Endothelial cell of umbilical vein (primary cell): ENCODE data around the gene PIN1. TPM values are rescaled to one million over a fixed set of nuclear protein-coding genes. Genes with fewer than 3 reads are reported as not detected.

Source experiments
- BruUV-seq: library from RNA; stranded (reverse); fragments of 400-500 nt; replicated peaks from 2 replicates; lab custom pipeline; 2021; lab: Mats Ljungman, UMichigan
- CTCF ChIA-PET: fragments of 300-600, 350-600 bp; sonication (Branson Sonifier 250); formaldehyde crosslinking; loops from one replicate; lab custom pipeline; 2021; ENCODE audit warnings: antibody characterized with exemption, inconsistent platforms; lab: Charles Lee
- POLR2A ChIA-PET: fragments of 300-600, 350-600 bp; sonication (Branson Sonifier 250); formaldehyde crosslinking; loops from one replicate; lab custom pipeline; 2021; ENCODE audit warnings: antibody characterized with exemption, inconsistent platforms; lab: Charles Lee
- DNase-seq: peaks from one replicate; pipeline ENCODE4 v3.0.0-alpha.2; 2011; ENCODE audit warnings: low read depth, low spot score
- FAIRE-seq: peaks from 2 replicates; lab custom pipeline; 2011; peaks lifted over from hg19 to GRCh38; lab: Jason Lieb, UNC
- H2AFZ ChIP-seq: 2 replicates; pipeline ENCODE4 v1.6.0; 2012; ENCODE audit warnings: low read depth, low read length, control low read depth, inconsistent platforms
- H3K27ac ChIP-seq: 2 replicates; pipeline ENCODE4 v1.5.1; 2011; ENCODE audit warnings: low read depth, mild to moderate bottlenecking, control low read depth, low read length, moderate library complexity; ENCODE audit not compliant: insufficient read depth
- H3K27me3 ChIP-seq, 2 experiments: 2 replicates each; pipeline versions ENCODE4 v1.6.0 to v1.6.1; 2011; ENCODE audit warnings: low read length in 2 of 2, mixed read lengths in 1 of 2; ENCODE audit not compliant: control insufficient read depth in 2 of 2, insufficient read depth in 2 of 2
- H3K36me3 ChIP-seq, 2 experiments: 2 replicates in 1 of 2; 3 replicates in 1 of 2; pipeline ENCODE4 v1.5.1; 2011; ENCODE audit warnings: low read length in 2 of 2, mild to moderate bottlenecking in 1 of 2, moderate library complexity in 1 of 2; ENCODE audit not compliant: control insufficient read depth in 2 of 2, insufficient read depth in 2 of 2; ENCODE audit errors: extremely low read depth in 1 of 2
- H3K4me1 ChIP-seq: 3 replicates; pipeline ENCODE4 v1.5.1; 2011; ENCODE audit warnings: mild to moderate bottlenecking, low read length; ENCODE audit not compliant: control insufficient read depth, insufficient read depth; ENCODE audit errors: extremely low read depth
- H3K4me2 ChIP-seq: 2 replicates; pipeline ENCODE4 v1.6.1; 2011; ENCODE audit warnings: low read length, control low read depth, mixed read lengths; ENCODE audit not compliant: insufficient read depth
- H3K4me3 ChIP-seq, 3 experiments: fragments of 200-600 bp in 1 of 3; sonication (generic), shearing (Covaris generic) in 1 of 3; replicated peaks in 1 of 3; 2 replicates each; pipeline ENCODE4 v1.5.1; 2011 to 2016; ENCODE audit warnings: control low read depth in 3 of 3, low read length in 3 of 3, mild to moderate bottlenecking in 2 of 3, inconsistent platforms in 1 of 3, low read depth in 1 of 3, moderate library complexity in 1 of 3; ENCODE audit not compliant: insufficient read depth in 1 of 3
- H3K79me2 ChIP-seq: 2 replicates; pipeline ENCODE4 v1.6.0; 2012; ENCODE audit warnings: low read length, inconsistent platforms; ENCODE audit not compliant: control insufficient read depth, insufficient read depth
- H3K9ac ChIP-seq: replicated peaks from 2 replicates; pipeline ENCODE3; 2011; ENCODE audit warnings: low read length, control low read depth; ENCODE audit not compliant: insufficient read depth; ENCODE audit errors: extremely low read depth
- H3K9me1 ChIP-seq: replicated peaks from 3 replicates; pipeline ENCODE4 v1.6.0; 2011; ENCODE audit warnings: mild to moderate bottlenecking, low read length; ENCODE audit not compliant: control insufficient read depth, insufficient read depth; ENCODE audit errors: extremely low read depth
- H3K9me3 ChIP-seq: replicated peaks from 2 replicates; pipeline ENCODE4 v1.5.1; 2012; ENCODE audit warnings: low read length, inconsistent platforms; ENCODE audit not compliant: control insufficient read depth, insufficient read depth
- H4K20me1 ChIP-seq: replicated peaks from 2 replicates; pipeline ENCODE3; 2011; ENCODE audit warnings: mild to moderate bottlenecking, low read length; ENCODE audit not compliant: control insufficient read depth, insufficient read depth; ENCODE audit errors: extremely low read depth
- CTCF ChIP-seq, 2 donors: IDR thresholded peaks; 1 replicate in 1 of 2; 2 replicates in 1 of 2; pipeline ENCODE4 v1.5.1; 2011; ENCODE audit warnings: low read length in 2 of 2, mild to moderate bottlenecking in 2 of 2, moderate library complexity in 2 of 2, control low read depth in 1 of 2, inconsistent platforms in 1 of 2, low read depth in 1 of 2; ENCODE audit not compliant: insufficient read depth in 1 of 2; ENCODE audit errors: extremely low read depth in 1 of 2
- FOS ChIP-seq: IDR thresholded peaks from 2 replicates; pipeline ENCODE4 v1.6.1; 2011; ENCODE audit warnings: mild to moderate bottlenecking, low read length, moderate library complexity, borderline replicate concordance; ENCODE audit not compliant: insufficient read depth
- GATA2 ChIP-seq: IDR thresholded peaks from 2 replicates; pipeline ENCODE4 v1.7.0; 2011; ENCODE audit warnings: low read depth, mild to moderate bottlenecking, moderate library complexity, mixed read lengths, low read length; ENCODE audit not compliant: insufficient read length, insufficient read depth
- JUN ChIP-seq: IDR thresholded peaks from 2 replicates; pipeline ENCODE4 v1.6.1; 2011; ENCODE audit warnings: borderline replicate concordance, low read depth; ENCODE audit not compliant: insufficient read length, insufficient read depth
- MAX ChIP-seq: IDR thresholded peaks from 2 replicates; pipeline ENCODE4 v1.6.1; 2011; ENCODE audit not compliant: insufficient read depth, insufficient read length
- MYC ChIP-seq: IDR thresholded peaks from one replicate; pipeline ENCODE4 v1.6.1; 2011; ENCODE audit warnings: mild to moderate bottlenecking, low read depth, low read length
- POLR2A ChIP-seq: IDR thresholded peaks from 2 replicates; pipeline ENCODE4 v1.6.1; 2012; ENCODE audit warnings: low read depth, mild to moderate bottlenecking, control low read depth, low read length
- POLR2AphosphoS5 ChIP-seq: IDR thresholded peaks from 2 replicates; pipeline ENCODE4 v1.6.1; 2012; ENCODE audit warnings: low read depth, mild to moderate bottlenecking, control low read depth, low read length, moderate library complexity; ENCODE audit not compliant: insufficient read depth
- dilution Hi-C: fragments of 300-500 bp; cut with MboI; formaldehyde crosslinking; loops from one replicate; pipeline ENCODE4 v1.15.0; 2019; ENCODE audit warnings: low sequenced_read_pairs; ENCODE audit not compliant: extremely low pct_ligation_motif_present
- intact Hi-C: fragments of 100-400 bp; cut with micrococcal nuclease; formaldehyde crosslinking; loops from one replicate; pipeline ENCODE4 v1.10.0; 2022
- polyA plus RNA-seq, 4 experiments: library from polyadenylated mRNA; depleted of rRNA in 3 of 4; stranded (reverse) in 3 of 4; unstranded in 1 of 4; fragments of >200 nt; gene quantifications; 2 replicates each; pipeline versions ENCODE4 v1.2.1 to v1.2.3, GENCODE V29; 2011 to 2012; ENCODE audit warnings: missing spikeins in 1 of 4
- total RNA-seq: library from RNA; stranded (reverse); gene quantifications from 2 replicates; pipeline ENCODE4 v1.2.3, GENCODE V29; 2021

Gene PIN1
- total and polyA plus RNA-seq, 2 donors (not counting 3 experiments of a cell fraction or from before 2014, with no cell fraction given), result 97.4 to 115 TPM

- dilution Hi-C loops, result no loop called here
- Histone ChIP-seq H2AFZ (peak overlapping the region; percentile 100), H3K4me1 (peaks cover 4% of the 10 kb centered on the region), H3K4me2 (peak overlapping the region; percentile 84), H3K79me2 (no peaks in the 10 kb centered on the region), H3K27me3 (no peaks in the 10 kb centered on the region), H3K27ac (peak overlapping the region; percentile 54), H3K9me3 (no peaks in the 10 kb centered on the region), H3K36me3 (no peaks in the 10 kb centered on the region), H3K9ac (peak overlapping the region; percentile 73), H3K9me1 (no peaks in the 10 kb centered on the region), H4K20me1 (no peaks in the 10 kb centered on the region), H3K4me3 (peak overlapping the region; percentile 77 to 93 (median 78))
- BruUV-seq, result no TSS peak
- peak; percentile 93 for FAIRE-seq
- TF ChIP-seq GATA2 (no peak), POLR2A (peak; percentile 54)
- intact Hi-C loops, result loop anchor here (1.0 to 2.0 kb wide), 3 partner anchors 17 to 645 kb away; partner anchors contain the start of genes ZNF317, ZNF562 and ZNF846
- POLR2A ChIA-PET, result interaction anchor here (0.6 kb wide), 1 partner anchor 43 kb away, joined by 3 read pairs; no protein-coding TSS in a partner anchor
- CTCF ChIA-PET, result no interaction called here
- DNase-seq, result peak; percentile 92
Observed at GRCh38 chr19:9785367-9786331, 49.5 kb upstream of the PIN1 start.

- DNase-seq (no peak), FAIRE-seq (no peak)
- CTCF ChIA-PET, result no interaction called here
- no peaks in the 10 kb centered on the region for H4K20me1 ChIP-seq
- H3K36me3 ChIP-seq, result no peaks in the 10 kb centered on the region
- H3K79me2 ChIP-seq, result no peaks in the 10 kb centered on the region
- peak overlapping the region; percentile 84 for H3K4me2 ChIP-seq
- dilution Hi-C loops (no loop called here), intact Hi-C loops (no loop called here)
- peaks cover 4% of the 10 kb centered on the region for H3K4me1 ChIP-seq
- no peak overlapping the region for H3K27ac ChIP-seq
- H2AFZ ChIP-seq, result peak overlapping the region; percentile 100
- no peaks in the 10 kb centered on the region for H3K27me3 ChIP-seq
- TF ChIP-seq POLR2A (no peak), JUN (no peak), POLR2AphosphoS5 (no peak), MYC (no peak), GATA2 (no peak), FOS (no peak), CTCF (IDR thresholded peaks at IDR 0.05; ENCODE audit: extremely low read depth in 1 of 2, insufficient read depth in 1 of 2, low read depth in 1 of 2, low read length in 2 of 2) (no peak), MAX (no peak)
- H3K9me1 ChIP-seq, result no peaks in the 10 kb centered on the region
- H3K9ac ChIP-seq, result no peak overlapping the region
- peak overlapping the region; percentile 77 to 93 (median 78) for H3K4me3 ChIP-seq
- POLR2A ChIA-PET, result no interaction called here
- BruUV-seq, result no TSS peak
- H3K9me3 ChIP-seq, result no peaks in the 10 kb centered on the region
Observed at GRCh38 chr19:9786342-9786741, 48.8 kb upstream of the PIN1 start.
